GM21619 (cell line): ENCODE results near the gene SAMD11.
A peak's percentile ranks its signal among the peaks of the same experiment; 100 is the strongest.

ENCODE experiments used
- ATAC-seq: cut with Tn5 transposase; IDR thresholded peaks from one replicate; pipeline ENCODE4 v1.9.1; 2021; ENCODE audit not compliant: unreplicated experiment

The SAMD11 gene

DNA sequence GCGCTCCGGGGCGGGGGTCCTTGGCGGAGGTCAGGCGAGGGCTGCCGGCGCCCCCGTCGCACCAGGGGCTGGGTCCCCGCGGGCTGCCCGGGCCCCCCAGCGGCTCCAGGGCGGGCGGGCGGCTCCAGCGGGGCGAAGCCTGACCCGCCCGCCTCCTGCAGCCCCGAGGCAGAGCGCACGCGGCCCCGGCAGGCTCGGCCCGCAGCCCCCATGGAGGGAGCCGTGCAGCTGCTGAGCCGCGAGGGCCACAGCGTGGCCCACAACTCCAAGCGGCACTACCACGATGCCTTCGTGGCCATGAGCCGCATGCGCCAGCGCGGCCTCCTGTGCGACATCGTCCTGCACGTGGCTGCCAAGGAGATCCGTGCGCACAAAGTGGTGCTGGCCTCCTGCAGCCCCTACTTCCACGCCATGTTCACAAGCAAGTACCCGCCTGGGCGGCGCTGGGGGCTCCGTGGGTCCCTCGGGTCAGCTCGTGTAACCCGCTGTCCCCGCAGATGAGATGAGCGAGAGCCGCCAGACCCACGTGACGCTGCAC lies 37.5 kb downstream of the SAMD11 start:
- ATAC-seq, result no peak

DNA sequence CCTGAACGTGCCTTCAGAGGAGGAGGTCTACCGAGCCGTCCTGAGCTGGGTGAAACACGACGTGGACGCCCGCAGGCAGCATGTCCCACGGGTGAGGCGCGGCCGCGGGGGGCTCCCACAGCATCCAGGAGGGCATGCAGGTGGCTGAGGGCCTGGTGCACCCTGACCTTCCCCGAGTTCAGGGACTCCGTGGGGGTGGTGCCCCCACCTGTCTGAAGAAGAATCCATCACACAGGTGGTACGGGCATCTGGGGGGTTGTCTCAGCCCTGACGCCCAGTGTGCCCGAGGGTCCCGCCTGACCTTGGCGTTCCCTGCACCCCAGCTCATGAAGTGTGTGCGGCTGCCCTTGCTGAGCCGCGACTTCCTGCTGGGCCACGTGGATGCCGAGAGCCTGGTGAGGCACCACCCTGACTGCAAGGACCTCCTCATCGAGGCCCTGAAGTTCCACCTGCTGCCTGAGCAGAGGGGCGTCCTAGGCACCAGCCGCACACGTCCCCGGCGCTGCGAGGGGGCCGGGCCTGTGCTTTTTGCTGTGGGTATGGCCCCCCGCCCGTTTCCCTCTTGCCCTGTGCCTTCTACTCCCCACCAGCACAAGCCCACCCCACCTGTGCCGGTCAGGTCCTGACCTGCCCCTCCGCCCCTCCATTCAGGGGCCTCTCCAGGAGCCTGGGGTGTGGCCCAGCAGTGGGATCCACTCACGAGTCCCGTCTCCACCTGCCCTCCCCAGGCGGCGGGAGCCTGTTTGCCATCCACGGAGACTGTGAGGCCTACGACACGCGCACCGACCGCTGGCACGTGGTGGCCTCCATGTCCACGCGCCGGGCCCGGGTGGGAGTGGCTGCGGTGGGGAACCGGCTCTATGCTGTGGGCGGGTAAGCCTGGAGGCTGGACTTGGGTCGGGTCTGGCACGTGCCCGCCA lies 38.9 kb downstream of the SAMD11 start:
- ATAC-seq, result no peak

DNA sequence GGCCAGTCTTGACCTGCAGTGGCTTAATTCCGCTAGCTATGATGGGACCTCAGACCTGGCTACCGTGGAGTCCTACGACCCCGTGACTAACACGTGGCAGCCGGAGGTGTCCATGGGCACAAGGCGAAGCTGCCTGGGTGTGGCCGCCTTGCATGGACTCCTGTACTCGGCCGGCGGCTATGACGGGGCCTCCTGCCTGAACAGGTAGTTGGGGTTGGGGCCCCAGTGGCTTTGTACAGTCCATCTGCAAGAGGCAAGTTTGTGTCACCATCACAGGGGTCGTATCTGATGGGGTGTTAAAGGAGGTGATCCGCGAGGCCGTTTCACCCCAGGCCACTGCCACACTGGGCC lies 39.6 kb downstream of the SAMD11 start:
- no peak for ATAC-seq

DNA sequence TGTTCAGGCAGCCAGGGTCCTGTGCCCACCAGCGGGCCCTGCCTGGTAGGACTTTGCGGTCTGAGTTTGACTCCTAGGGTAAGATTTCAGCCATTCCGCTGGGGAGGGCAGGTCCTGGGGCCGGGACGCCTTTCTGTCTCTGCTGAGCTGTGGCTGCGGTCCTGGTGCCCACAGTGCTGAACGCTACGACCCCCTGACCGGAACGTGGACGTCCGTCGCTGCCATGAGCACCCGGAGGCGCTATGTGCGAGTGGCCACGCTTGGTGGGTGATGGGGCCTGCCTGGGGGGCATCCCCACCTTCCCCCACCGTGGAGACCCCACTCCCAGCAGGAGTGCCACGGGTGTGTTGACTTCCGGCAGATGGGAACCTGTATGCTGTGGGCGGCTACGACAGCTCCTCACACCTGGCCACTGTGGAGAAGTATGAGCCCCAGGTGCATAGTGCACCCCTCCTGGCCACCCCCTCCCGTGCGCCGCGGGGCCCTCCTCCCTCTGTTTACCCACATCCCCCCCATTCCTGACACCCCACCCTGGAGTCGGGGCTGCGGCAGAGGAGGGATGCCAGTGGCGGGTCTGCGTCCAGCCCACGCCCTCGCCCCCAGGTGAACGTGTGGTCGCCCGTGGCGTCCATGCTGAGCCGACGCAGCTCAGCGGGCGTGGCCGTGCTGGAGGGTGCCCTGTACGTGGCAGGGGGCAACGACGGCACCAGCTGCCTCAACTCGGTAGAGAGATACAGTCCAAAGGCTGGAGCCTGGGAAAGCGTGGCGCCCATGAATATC lies 40.2 kb downstream of the SAMD11 start:
- ATAC-seq, result no peak

DNA sequence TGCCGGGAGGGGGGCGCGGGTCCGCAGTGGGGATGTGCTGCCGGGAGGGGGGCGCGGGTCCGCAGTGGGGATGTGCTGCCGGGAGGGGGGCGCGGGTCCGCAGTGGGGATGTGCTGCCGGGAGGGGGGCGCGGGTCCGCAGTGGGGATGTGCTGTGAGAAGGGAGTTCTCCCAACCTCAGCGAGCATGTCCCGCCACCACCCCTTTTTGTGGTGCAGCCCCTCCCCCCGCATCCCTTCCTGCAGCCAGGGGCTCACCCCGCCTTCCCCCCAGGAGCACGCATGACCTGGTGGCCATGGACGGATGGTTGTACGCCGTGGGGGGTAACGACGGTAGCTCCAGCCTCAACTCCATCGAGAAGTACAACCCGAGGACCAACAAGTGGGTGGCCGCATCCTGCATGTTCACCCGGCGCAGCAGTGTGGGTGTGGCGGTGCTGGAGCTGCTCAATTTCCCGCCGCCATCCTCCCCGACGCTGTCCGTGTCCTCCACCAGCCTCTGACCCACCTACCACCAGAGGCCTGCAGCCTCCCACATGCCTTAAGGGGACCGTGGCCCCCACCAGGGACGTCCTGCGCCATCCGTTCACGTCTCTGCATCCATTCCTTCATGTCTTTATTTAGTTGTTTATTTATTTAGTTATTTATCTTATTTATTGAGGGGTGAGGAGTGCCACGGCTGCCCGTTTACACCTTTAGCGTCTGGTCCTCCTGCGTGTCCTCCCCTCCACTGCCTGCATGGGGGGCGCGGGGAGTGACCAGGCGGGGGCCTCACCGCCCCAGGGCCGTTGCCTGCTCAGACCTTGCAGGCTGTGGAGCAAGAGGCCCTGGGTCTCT lies 41.2 kb downstream of the SAMD11 start:
- no peak for ATAC-seq

DNA sequence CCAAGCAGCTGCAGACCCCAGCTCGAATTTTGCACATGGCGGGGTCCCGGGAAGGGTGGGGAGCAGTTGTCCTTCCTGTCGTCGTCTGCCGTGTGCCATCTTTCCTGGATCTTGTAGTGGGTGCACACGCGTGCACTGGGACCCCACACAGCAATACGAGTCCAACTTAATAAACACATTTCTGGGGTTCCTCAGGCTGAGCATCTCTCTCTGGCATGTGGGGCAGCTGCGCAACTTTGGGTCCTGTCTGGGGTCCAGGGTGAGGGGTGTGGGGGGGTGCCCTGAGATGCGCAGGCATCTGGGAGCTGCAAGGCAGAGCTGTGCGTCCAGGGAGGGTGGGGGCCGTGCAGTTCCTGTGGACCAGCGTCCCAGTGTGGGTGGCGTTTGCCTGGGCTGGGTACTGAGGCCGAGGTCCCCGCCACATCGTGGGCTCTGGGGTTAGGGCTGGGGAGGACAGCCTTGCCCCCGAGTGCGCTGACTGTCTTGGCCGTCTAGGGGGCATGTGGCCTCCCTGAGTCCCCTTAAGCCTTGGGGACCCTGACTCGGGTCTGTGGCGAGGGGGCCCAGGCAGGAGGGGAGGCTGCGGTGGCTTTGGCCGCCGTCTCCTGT lies 41.9 kb downstream of the SAMD11 start:
- no peak for ATAC-seq

DNA sequence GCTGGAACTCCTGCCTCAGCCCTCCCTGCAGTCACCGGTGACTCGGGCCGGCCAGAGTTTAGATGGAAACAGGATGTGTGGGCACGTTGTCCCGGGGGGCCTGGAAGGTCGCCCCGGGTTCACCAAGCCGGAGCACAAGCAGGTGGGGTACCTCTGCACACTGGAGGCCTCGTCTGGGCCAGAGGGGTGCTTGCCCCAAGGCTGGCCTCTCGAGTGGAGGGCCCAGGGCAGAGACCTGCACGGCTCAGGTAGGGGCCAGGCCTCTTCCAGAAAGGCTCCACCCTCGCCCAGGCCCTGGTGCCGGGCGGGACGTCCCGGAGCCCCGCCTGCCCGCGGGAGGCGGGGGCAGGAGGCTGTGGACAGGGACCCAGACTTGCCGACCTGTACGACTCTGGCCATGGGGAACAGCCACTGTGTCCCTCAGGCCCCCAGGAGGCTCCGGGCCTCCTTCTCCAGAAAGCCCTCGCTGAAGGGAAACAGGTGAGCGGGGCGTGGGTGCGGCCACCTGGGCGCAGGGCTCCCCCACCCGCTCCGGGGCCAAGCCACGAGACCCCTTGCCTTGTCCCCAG lies 42.5 kb downstream of the SAMD11 start, which contains the start of gene PLEKHN1:
Gene PLEKHN1 (plus strand): TSS at position 348 of the 569 bp plus-strand sequence. CDS start 50 bp downstream, at position 398.
- peak; percentile 22 for ATAC-seq

DNA sequence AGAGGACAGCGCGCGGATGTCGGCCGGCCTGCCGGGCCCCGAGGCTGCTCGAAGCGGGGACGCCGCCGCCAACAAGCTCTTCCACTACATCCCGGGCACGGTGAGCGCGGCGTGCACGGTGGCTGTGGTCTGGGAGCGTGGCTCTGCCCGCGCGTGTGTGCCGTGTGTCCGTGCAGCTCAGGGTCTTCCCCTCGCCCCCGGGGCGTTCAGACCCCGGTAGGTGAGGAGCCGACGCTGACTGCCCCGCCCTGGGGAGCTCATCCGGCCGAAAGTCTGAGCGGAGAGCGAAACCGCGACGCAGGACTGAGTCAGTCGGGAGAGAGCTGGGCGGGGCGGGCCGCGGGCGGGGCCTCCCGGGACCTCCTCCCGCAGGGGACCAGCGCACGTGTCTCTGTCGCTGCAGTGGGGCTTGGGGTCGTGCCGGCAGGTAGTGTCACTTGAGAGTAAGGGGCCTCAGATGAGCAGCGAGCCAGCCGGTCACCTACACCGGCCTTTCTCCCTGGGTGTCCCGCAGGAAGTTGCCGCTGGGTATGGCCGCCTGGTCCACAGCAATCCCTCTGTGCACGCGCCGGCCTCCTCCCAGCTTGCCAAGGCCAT lies 43.1 kb downstream of the SAMD11 start:
- ATAC-seq, result peak; percentile 74

DNA sequence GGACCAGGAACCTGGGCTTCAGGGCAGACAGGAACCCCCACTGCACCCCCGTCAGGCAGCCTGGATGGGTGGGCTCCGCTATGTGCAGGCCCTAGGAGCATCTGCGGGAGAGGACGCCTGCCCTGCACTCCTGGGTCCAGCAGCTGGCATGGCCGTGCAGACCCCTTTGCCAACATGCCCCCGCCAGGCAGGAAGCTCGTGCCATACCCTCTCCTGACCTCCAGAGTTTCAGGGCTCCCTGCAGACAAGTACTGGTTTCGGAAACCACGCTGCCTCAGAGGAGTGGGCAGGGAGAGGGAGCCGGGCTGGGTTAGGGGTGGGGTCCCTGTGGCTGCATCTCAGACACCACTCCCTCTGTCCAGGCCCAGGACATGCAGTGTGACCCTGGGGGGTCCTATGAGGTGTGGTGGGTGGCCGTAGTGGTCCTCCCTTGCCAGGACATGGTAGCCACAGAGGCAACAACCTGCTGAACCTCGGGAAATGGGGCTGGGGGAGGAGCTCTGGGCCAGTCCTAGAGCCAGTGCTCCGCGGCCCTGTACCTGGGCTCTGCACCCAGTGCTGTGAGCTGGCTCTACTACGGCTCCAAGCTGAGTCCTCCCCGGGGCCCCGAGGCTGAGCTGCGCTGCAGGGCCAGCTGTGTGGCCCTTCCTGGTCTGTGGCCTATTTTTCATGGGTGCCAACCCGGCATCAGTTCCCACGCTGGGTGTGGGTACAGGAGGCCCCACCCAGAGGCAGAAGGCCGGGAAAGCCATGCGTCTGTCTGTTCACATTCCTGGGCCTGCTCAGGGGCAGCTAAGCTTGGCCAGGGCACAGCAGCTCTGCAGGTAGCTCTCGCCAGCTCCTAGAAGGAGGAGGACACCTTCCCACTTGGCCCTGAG lies 44.0 kb downstream of the SAMD11 start:
- no peak for ATAC-seq

DNA sequence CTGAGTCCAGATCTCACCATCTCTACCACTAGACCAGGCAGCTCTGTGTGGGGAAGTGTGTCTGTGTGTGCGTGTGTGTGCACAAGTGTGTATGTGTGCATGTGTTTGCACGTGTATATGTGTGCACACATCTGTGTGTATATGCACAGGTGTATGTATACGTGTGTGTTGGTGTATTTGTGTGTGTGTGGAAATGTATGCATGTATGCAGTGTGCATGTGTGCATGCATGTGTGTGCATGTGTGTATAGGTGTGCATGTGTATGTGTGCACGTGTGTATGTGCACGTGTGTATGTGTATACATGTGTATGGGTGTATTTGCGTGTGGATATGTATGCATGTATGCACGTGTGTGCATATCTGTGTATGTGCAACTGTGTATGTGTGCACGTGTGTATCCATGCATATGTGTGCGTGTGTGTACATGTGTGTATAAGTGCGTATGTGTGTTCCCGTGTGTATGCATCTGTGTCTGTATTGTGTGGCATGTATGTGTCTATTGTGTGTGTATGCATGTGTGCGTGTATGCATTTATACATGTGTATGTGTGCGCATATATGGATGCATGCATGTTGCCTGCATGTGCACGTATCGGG lies 45.6 kb downstream of the SAMD11 start:
- no peak for ATAC-seq

DNA sequence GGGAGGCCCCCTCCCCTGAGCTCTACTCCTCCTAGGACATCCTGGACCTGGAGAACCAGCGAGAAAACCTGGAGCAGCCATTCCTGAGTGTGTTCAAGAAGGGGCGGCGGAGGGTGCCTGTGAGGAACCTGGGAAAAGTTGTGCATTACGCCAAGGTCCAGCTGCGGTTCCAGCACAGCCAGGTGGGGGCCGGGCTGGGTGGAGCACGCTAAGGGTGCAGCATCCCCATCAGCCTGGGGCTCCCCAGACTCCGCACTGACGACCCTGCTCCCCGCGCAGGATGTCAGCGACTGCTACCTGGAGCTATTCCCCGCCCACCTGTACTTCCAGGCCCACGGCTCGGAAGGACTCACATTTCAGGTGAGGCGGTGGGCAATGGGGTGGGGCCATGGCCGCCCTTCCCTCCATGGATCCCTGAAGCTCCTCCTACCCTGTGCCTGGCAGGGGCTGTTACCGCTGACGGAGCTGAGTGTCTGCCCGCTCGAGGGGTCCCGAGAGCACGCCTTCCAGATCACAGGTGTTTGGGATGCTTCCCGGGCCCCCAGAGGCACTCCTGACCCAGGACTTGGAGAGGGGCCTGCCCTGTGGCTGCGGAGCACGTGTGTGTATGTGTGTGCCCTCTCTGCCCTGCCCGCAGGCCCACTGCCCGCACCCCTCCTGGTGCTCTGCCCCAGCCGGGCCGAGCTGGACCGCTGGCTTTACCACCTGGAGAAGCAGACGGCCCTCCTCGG lies 46.7 kb downstream of the SAMD11 start:
- no peak for ATAC-seq

DNA sequence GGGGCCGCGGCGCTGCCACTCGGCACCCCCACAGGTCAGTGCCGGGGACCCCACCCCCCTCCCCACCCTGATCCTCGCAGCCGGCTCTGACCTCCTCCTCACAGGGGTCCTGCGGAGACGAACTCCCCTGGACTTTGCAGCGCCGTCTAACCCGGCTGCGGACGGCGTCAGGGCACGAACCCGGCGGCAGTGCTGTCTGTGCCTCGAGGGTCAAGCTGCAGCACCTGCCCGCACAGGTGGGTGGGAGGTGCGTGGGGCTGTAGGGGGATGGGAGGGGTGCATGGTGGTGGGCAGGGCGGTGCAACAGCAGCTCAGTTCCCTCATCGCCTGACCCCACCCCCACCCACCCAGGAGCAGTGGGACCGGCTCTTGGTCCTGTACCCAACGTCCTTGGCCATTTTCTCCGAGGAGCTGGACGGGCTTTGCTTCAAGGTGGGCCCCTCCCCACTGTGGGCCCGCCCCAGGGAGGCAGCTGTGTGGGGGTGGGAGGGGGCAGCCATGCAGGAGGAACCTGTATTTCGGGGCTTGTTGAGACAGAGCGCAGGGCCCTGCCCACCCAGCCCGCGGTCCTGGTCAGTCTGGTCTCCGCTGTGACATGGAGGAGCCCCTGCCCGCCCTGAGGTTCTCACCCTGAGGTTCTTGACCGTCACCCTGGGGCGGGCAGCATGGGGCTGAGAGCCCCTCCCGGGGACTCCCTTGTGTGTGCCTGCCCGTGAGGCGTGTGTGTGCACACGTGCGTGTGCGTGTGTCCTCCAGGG lies 47.4 kb downstream of the SAMD11 start:
- ATAC-seq, result no peak

DNA sequence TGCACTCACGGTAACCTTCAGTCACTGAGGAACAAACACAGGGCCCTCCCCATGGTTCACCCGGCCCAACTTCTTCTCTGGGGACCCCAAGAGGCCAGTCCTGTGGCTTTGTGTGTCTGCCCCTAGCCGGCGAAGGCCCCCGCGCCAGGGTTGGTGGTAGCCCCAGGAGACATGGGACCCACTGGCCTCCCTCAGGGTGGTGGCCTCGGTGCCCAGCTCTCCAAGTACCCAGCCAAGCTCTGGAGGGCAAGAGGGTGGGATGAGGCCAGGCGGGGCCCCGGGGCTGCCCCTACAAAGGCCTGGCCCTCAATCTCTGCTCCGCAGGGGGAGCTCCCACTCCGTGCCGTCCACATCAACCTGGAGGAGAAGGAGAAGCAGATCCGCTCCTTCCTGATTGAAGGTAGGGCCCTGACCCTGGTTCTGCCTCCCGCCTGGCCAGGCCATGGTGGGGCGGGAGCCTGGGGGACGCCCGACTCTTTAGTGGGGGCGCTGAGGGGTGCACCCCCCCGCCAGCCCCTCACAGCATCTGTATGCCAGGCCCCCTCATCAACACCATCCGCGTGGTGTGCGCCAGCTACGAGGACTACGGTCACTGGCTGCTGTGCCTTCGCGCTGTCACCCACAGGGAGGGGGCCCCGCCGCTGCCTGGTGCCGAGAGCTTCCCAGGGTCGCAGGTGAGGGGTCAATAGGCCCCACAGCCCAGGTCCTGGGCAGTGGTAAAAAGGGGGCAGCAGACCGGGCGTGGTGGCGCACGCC lies 48.2 kb downstream of the SAMD11 start:
- no peak for ATAC-seq

DNA sequence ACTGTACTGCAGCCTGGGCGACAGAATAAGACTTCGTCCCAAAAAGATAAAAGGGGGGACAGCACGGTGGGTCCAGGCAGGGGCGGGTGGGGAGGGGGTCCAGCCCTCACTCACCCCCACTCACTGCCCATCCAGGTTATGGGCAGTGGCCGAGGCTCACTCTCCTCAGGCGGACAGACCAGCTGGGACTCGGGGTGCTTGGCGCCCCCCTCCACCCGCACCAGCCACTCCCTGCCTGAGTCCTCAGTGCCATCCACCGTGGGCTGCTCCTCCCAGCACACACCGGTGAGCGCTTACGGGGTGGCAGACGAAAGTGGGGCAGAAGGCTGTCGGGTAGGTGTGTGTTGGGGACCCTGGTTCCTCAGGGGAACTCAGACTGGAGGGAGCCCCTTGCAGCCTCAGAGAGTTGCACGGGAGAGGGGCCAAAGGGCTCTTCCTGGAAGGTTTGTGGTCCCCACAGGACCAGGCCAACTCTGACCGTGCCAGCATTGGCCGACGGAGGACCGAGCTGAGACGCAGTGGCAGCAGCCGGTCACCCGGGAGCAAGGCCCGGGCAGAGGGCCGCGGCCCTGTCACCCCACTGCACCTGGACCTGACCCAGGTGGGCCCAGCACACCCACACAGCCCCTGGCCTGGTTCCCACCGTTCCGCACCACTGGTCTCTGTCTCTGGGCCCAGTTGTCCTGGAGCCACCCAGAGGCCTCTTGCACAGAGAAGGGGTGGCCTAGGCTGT lies 49.2 kb downstream of the SAMD11 start:
- no peak for ATAC-seq

DNA sequence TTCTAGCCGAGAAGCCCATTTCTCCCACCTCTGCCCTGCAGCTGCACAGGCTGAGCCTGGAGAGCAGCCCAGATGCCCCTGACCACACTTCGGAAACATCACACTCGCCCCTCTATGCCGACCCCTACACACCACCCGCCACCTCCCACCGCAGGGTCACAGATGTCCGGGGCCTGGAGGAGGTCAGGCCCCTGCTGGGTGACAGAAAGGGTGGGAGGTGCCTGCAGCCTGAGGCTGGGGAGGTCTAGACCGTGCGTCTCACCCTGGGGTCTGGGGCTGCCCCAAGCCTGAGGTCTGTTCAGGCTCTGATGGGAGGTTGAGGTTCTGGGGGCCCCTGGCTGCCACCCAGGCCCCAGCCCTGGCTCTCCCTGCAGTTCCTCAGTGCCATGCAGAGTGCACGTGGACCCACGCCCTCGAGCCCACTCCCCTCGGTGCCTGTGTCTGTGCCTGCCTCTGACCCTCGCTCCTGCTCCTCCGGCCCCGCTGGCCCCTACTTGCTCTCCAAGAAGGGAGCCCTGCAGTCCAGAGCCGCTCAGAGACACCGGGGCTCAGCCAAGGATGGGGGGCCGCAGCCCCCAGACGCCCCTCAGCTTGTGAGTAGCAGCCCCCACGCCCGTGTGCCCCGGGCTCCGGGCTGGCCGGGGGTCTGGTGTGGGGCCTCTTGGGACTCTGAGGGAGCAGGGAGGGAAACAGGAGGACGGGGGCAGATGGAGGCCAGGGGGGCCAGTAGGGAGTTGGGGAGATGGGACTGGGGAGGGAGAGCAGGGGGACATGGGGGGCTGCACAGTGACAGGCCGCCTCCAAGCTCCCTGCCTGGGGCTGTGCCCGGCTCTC lies 50.0 kb downstream of the SAMD11 start:
- ATAC-seq, result no peak
